ENCODE results near the gene FBLIM1. TPM values are rescaled to one million over a fixed set of nuclear protein-coding genes. Genes with fewer than 3 reads are reported as not detected.

The FBLIM1 gene
- total RNA-seq, 1 experiment from 2014 or later = 64.7 TPM

- Histone ChIP-seq H3K4ac (ENCODE audit: low read depth, low read length) (no peak overlapping the region), H3K79me2 (ENCODE audit: insufficient read depth, low read length) (no peaks in the 10 kb centered on the region), H3K9ac (ENCODE audit: extremely low read depth, insufficient read length, low read length) (no peak overlapping the region), H3K18ac (ENCODE audit: insufficient read length, low read depth, low read length) (no peak overlapping the region), H3K14ac (ENCODE audit: insufficient read depth, low read length) (no peak overlapping the region), H2BK120ac (ENCODE audit: low read depth, low read length, poor library complexity, severe bottlenecking) (no peak overlapping the region), H3T11ph (ENCODE audit: low read length) (no peak overlapping the region), H2BK15ac (ENCODE audit: low read depth, low read length) (no peak overlapping the region), H3K23me2 (ENCODE audit: insufficient read length, low read depth, low read length, poor library complexity, severe bottlenecking) (no peaks in the 10 kb centered on the region), H3K27ac (ENCODE audit: insufficient read length, low read depth, low read length) (no peak overlapping the region), H4K8ac (replicated peaks; ENCODE audit: insufficient read length, low read depth, low read length) (no peak overlapping the region), H2BK12ac (ENCODE audit: insufficient read length, low read depth, low read length) (no peak overlapping the region), H4K5ac (ENCODE audit: insufficient read length, low read depth, low read length) (no peak overlapping the region), H2BK20ac (ENCODE audit: low read depth, low read length, poor library complexity, severe bottlenecking) (no peak overlapping the region), H3K9me3 (ENCODE audit: control insufficient read depth, low read depth, low read length) (no peaks in the 10 kb centered on the region), H4K20me1 (ENCODE audit: control insufficient read depth, insufficient read depth, insufficient read length) (no peaks in the 10 kb centered on the region), H2BK5ac (ENCODE audit: insufficient read length, low read length) (no peak overlapping the region), H2AK5ac (ENCODE audit: insufficient read length, low read length) (no peak overlapping the region), H3K4me2 (ENCODE audit: insufficient read depth, insufficient read length, low read length) (no peak overlapping the region), H3K4me1 (ENCODE audit: insufficient read depth, low read length) (no peaks in the 10 kb centered on the region), H3K27me3 (ENCODE audit: insufficient read depth, low read length) (no peaks in the 10 kb centered on the region), H3K79me1 (ENCODE audit: insufficient read depth, low read depth, low read length, poor library complexity, severe bottlenecking) (no peaks in the 10 kb centered on the region), H3K23ac (ENCODE audit: insufficient read length, low read depth, low read length) (no peak overlapping the region), H4K91ac (ENCODE audit: insufficient read length, low read depth, low read length) (no peak overlapping the region), H2AFZ (ENCODE audit: low read length) (no peak overlapping the region), H3K56ac (ENCODE audit: insufficient read length, low read depth, low read length) (no peak overlapping the region)
- peak overlapping the region in 2 of 3 experiments; percentile 50 to 64; a peak in 2 of 7 replicates for H3K27ac Mint-ChIP-seq
- WGBS (ENCODE audit: extremely low coverage, insufficient read length, low lambda C conversion rate) = no CpG with 5 or more reads among the region's 7 CpGs
- H3K4me3 Mint-ChIP-seq = no peak overlapping the region
- H3K36me3 Mint-ChIP-seq (ENCODE audit: insufficient read depth in 1 of 3, low read depth in 3 of 3) = peaks cover 48 to 85% (median 71%) of the 10 kb centered on the region in 3 experiments
- no peaks in the 10 kb centered on the region for H3K4me1 Mint-ChIP-seq
- TF ChIP-seq, protein P1, sequence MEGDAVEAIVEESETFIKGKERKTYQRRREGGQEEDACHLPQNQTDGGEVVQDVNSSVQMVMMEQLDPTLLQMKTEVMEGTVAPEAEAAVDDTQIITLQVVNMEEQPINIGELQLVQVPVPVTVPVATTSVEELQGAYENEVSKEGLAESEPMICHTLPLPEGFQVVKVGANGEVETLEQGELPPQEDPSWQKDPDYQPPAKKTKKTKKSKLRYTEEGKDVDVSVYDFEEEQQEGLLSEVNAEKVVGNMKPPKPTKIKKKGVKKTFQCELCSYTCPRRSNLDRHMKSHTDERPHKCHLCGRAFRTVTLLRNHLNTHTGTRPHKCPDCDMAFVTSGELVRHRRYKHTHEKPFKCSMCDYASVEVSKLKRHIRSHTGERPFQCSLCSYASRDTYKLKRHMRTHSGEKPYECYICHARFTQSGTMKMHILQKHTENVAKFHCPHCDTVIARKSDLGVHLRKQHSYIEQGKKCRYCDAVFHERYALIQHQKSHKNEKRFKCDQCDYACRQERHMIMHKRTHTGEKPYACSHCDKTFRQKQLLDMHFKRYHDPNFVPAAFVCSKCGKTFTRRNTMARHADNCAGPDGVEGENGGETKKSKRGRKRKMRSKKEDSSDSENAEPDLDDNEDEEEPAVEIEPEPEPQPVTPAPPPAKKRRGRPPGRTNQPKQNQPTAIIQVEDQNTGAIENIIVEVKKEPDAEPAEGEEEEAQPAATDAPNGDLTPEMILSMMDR (conservative IDR thresholded peaks at IDR 0.05) = no peak
- DNase-seq = no peak
- H3K9me3 Mint-ChIP-seq = no peaks in the 10 kb centered on the region
- no peaks in the 10 kb centered on the region for H3K27me3 Mint-ChIP-seq (ENCODE audit: low read depth)
Measured at GRCh38 chr1:15777909-15778707, 19.5 kb downstream of the FBLIM1 start.
